ENCODE data around the gene GRIN1. TPM values are rescaled to one million over a fixed set of nuclear protein-coding genes. Genes with fewer than 3 reads are reported as not detected.

Gene GRIN1
- total and polyA plus RNA-seq, 2 of the 13 experiments (the other 11 are each of a cell fraction or from before 2014, with no cell fraction given) = 0.13 TPM; not detected in 1

DNA sequence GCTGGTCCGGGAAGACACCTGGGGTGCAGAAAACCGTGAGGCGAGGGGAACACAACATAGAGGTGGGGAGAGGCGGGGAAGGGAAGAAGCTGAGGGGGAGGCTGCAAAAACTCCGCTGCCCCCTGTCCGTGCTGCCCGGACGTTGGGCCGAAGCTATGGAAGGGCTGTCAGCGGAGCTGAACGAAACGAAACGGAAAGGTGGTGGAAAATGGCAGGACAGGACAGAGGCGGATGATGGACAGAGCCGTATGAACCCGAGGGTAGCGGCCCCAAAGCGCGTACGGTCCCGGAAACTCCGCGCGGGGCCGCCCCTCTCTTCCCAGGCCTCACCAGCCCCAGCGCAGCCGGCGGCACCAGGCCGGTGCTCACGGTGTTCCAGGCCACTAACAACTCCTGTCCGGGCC lies 49.1 kb downstream of the GRIN1 start (continued):
- TF ChIP-seq ETV5 (CRISPR knock-in tag; IDR thresholded peaks at IDR 0.05; ENCODE audit: borderline replicate concordance) (no peak), ZNF598 (CRISPR knock-in tag; IDR thresholded peaks at IDR 0.05; ENCODE audit: borderline replicate concordance) (peak; percentile 70; the same call in 1 of the 2 replicates), SRY (CRISPR knock-in tag; IDR thresholded peaks at IDR 0.05) (no peak), ZSCAN21 (CRISPR knock-in tag; IDR thresholded peaks at IDR 0.05; ENCODE audit: borderline replicate concordance) (no peak), ZNF33B (CRISPR knock-in tag; IDR thresholded peaks at IDR 0.05) (0 out of 2 replicates have a peak, but pooled peaks have one; percentile 4), RXRA (CRISPR knock-in tag; IDR thresholded peaks at IDR 0.05) (no peak), ZNF501 (CRISPR knock-in tag; IDR thresholded peaks at IDR 0.05) (peak; percentile 73; the same call in 1 of the 2 replicates), JUND (CRISPR knock-in tag; IDR thresholded peaks at IDR 0.05) (no peak), NR1H2 (CRISPR knock-in tag; IDR thresholded peaks at IDR 0.05; ENCODE audit: borderline replicate concordance, low read depth) (0 out of 2 replicates have a peak, but pooled peaks have one; percentile 67), THAP11 (CRISPR knock-in tag; IDR thresholded peaks at IDR 0.05) (no peak), ZNF839 (CRISPR knock-in tag; IDR thresholded peaks at IDR 0.05; ENCODE audit: borderline replicate concordance) (0 out of 2 replicates have a peak, but pooled peaks have one; percentile 15), TAF15 (IDR thresholded peaks at IDR 0.05; ENCODE audit: low read depth, low read length, poor library complexity, severe bottlenecking) (no peak), RCOR2 (CRISPR knock-in tag; IDR thresholded peaks at IDR 0.05) (no peak), PRDM15 (CRISPR knock-in tag; IDR thresholded peaks at IDR 0.05) (no peak), BATF2 (CRISPR knock-in tag; IDR thresholded peaks at IDR 0.05) (peak; percentile 37; the same call in 1 of the 2 replicates), BORCS8-MEF2B (CRISPR knock-in tag; IDR thresholded peaks at IDR 0.05) (no peak), ZNF792 (CRISPR knock-in tag; IDR thresholded peaks at IDR 0.05) (no peak), PREB (CRISPR knock-in tag; IDR thresholded peaks at IDR 0.05) (no peak), ZNF652 (CRISPR knock-in tag; IDR thresholded peaks at IDR 0.05; ENCODE audit: borderline replicate concordance, low read depth) (no peak), ZNF879 (CRISPR knock-in tag; IDR thresholded peaks at IDR 0.05) (no peak)
- TF ChIP-seq, protein P1, sequence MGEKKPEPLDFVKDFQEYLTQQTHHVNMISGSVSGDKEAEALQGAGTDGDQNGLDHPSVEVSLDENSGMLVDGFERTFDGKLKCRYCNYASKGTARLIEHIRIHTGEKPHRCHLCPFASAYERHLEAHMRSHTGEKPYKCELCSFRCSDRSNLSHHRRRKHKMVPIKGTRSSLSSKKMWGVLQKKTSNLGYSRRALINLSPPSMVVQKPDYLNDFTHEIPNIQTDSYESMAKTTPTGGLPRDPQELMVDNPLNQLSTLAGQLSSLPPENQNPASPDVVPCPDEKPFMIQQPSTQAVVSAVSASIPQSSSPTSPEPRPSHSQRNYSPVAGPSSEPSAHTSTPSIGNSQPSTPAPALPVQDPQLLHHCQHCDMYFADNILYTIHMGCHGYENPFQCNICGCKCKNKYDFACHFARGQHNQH (CRISPR knock-in tag; IDR thresholded peaks at IDR 0.05) = no peak

All from HepG2 (cell line).